Upper lobe of left lung (tissue), 6 donors: ENCODE results near the gene SLC6A18. TPM values are rescaled to one million over a fixed set of nuclear protein-coding genes. Genes with fewer than 3 reads are reported as not detected.
"Not testable (repeated sequence)": the region's sequence is repeated elsewhere in the genome, so short reads cannot be mapped to it uniquely, and the experiment has no call there.

Source experiments
- ATAC-seq, 2 donors: fragments of 200-7000 bp; cut with Tn5 transposase; one replicate each; pipeline ENCODE4 v1.9.1; 2022; ENCODE audit warnings: mild to moderate bottlenecking in 2 of 2, moderate library complexity in 2 of 2; ENCODE audit not compliant: low FRiP score in 2 of 2
- DNase-seq, 2 donors: peaks; one replicate each; pipeline ENCODE4 v3.0.0-alpha.2; 2019 to 2020
- H3K27ac ChIP-seq, 4 donors: fragments of 200-600 bp; sonication (generic); one replicate each; pipeline ENCODE4 v1.5.1; 2016 to 2019
- H3K27me3 ChIP-seq, 4 donors: fragments of 200-600 bp; sonication (generic); one replicate each; pipeline ENCODE4 v1.5.1; 2017 to 2019
- H3K36me3 ChIP-seq, 4 donors: fragments of 200-600 bp; sonication (generic); one replicate each; pipeline ENCODE4 v1.5.1; 2016 to 2019
- H3K4me1 ChIP-seq, 4 donors: fragments of 200-600 bp; sonication (generic); one replicate each; pipeline ENCODE4 v1.5.1; 2018 to 2019
- H3K4me3 ChIP-seq, 4 donors: fragments of 200-600 bp; sonication (generic); one replicate each; pipeline ENCODE4 v1.5.1; 2017 to 2019; ENCODE audit warnings: mild to moderate bottlenecking in 2 of 4, moderate library complexity in 1 of 4
- H3K9me3 ChIP-seq, 4 donors: fragments of 200-600 bp; sonication (generic); one replicate each; pipeline ENCODE4 v1.5.1; 2018 to 2019
- EP300 ChIP-seq, 4 donors: sonication (generic); formaldehyde crosslinking; IDR thresholded peaks; one replicate each; pipeline ENCODE4 v1.5.1; 2017; ENCODE audit warnings: antibody characterized with exemption in 4 of 4, control low read depth in 2 of 4
- POLR2A ChIP-seq, 4 donors: fragments of 450-650 bp; IDR thresholded peaks; one replicate each; pipeline ENCODE4 v1.5.1; 2016 to 2017; ENCODE audit warnings: antibody characterized with exemption in 4 of 4, mild to moderate bottlenecking in 2 of 4
- POLR2AphosphoS5 ChIP-seq, 2 donors: sonication (generic); formaldehyde crosslinking; IDR thresholded peaks; one replicate each; pipeline ENCODE4 v1.5.1; 2017; ENCODE audit warnings: antibody characterized with exemption in 2 of 2
- WGBS, 2 donors: methylation state at CpG; one replicate each; pipeline ENCODE4 v1.1.5; 2017 to 2018; 5-methylcytosine and 5-hydroxymethylcytosine counted together
- total RNA-seq, 6 donors: library from RNA; depleted of rRNA in 4 of 6; stranded (reverse); fragments of >200 nt in 4 of 6; gene quantifications; one replicate each; pipeline versions ENCODE4 v1.1.0 to v1.2.1, GENCODE V29; 2016 to 2021
- TF ChIP-seq, protein P1 (sequence below), 6 experiments: fragments of 450-650 bp in 4 of 6; fragments of 200-600 bp in 2 of 6; sonication (generic) in 2 of 6; IDR thresholded peaks; one replicate each; pipeline ENCODE4 v1.5.1; 2016 to 2019; ENCODE audit warnings: antibody characterized with exemption in 6 of 6
- donor health status: DM: no; HTN: no; CAD: no; lungs with moderate emphysema.
- donor health status: DM: no; HTN: yes; CAD: no; lungs with severe emphysema.

SLC6A18 gene
- total RNA-seq, 6 donors from 2014 or later: not detected

DNA sequence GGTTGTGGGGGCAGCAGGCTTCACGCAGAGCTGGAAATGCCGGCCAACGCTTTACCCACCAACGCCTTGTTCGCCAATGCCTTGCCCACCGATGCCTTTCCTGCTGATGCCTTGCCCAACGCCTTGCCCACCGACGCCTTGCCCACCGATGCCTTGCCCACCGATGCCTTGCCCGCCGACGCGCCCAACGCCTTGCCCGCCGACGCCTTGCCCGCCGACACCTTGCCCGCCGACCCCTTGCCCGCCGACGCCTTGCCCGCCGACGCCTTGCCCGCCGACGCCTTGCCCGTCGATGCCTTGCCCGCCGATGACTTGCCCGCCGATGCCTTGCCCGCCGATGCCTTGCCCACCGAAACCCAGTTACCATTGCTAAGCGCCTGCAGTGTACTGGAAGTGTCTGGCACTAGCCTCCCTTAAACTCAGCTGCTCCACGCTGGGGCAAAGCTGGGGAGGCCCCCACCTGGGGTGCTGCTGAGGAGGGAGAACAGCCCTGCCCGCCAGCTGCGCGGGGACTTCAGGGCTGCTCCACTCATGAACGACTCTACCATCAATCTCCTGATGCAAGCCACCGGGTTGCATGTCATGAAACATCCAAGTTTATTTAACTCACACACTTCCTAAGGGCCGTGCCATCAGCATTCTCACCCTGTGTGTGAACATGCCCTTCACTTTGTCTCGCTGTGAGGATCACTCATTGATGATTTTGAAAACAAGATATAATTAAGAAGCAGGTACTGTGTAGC, 1.8 kb downstream of the SLC6A18 start:
- ATAC-seq (no peak), DNase-seq (peak in 1 of 2 donors; percentile 76)
- WGBS, 2 donors: 80 to 85% methylated on average over 34 to 46 of the region's 50 CpGs
- Histone ChIP-seq H3K27me3 (no peaks in the 10 kb centered on the region), H3K9me3 (no peaks in the 10 kb centered on the region), H3K36me3 (no peaks in the 10 kb centered on the region), H3K27ac (no peak overlapping the region), H3K4me3 (no peak overlapping the region), H3K4me1 (peaks cover 0 to 5% (median 0%) of the 10 kb centered on the region in 4 donors)
- TF ChIP-seq POLR2A (IDR thresholded peaks at IDR 0.05) (no peak), EP300 (IDR thresholded peaks at IDR 0.05) (no peak), POLR2AphosphoS5 (IDR thresholded peaks at IDR 0.05) (no peak)
- TF ChIP-seq, protein P1, sequence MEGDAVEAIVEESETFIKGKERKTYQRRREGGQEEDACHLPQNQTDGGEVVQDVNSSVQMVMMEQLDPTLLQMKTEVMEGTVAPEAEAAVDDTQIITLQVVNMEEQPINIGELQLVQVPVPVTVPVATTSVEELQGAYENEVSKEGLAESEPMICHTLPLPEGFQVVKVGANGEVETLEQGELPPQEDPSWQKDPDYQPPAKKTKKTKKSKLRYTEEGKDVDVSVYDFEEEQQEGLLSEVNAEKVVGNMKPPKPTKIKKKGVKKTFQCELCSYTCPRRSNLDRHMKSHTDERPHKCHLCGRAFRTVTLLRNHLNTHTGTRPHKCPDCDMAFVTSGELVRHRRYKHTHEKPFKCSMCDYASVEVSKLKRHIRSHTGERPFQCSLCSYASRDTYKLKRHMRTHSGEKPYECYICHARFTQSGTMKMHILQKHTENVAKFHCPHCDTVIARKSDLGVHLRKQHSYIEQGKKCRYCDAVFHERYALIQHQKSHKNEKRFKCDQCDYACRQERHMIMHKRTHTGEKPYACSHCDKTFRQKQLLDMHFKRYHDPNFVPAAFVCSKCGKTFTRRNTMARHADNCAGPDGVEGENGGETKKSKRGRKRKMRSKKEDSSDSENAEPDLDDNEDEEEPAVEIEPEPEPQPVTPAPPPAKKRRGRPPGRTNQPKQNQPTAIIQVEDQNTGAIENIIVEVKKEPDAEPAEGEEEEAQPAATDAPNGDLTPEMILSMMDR (IDR thresholded peaks at IDR 0.05): no peak

DNA sequence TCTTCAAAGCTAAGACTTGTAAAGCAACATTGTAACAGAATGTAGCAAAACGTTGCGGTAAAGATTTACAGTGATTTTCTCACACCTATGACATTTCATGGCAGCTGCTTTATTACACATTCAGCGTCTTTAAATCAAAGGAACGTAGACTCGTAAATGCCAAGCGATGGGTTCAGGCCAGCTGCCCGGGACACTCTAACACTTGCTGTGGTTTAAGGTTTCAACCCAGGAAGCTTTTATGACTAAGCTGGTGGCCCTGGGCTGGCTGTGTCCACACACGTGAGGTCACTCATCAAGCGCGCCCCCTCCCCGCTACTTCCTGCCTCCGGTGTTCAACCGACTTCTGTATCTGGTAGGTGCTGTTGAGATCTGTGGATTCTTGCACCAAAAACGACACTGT, 2.5 kb downstream of the SLC6A18 start:
- DNase-seq: peak in 1 of 2 donors; percentile 60

DNA sequence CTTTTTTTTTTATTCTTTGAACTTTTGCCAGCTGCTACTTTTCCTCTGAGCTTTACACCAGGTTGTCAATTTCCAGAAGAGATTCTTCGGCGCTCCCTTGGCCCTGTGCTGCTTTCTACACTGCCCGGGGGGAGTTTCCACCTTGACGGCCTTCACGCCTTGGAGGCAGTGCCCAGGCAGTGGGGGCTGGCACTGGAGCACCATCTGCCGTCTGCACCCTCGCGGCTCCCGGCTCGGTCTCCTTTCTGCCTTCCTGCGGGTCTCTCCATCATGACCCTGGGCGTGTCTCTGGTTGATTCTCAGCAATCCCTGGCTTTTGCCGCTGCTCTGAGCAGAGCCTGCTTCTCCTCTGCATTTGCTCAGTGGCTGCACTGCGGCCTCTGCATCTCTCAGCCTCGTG, 2.9 kb downstream of the SLC6A18 start:
- WGBS, 2 donors: 53 to 54% methylated on average over 15 of the region's 15 CpGs
- TF ChIP-seq POLR2A (IDR thresholded peaks at IDR 0.05) (no peak), EP300 (IDR thresholded peaks at IDR 0.05) (no peak)
- TF ChIP-seq, protein P1 (IDR thresholded peaks at IDR 0.05): no peak
- H3K36me3 ChIP-seq: no peaks in the 10 kb centered on the region
- H3K27me3 ChIP-seq: no peaks in the 10 kb centered on the region
- no peak overlapping the region for H3K27ac ChIP-seq
- H3K9me3 ChIP-seq: no peaks in the 10 kb centered on the region
- H3K4me3 ChIP-seq: no peak overlapping the region
- no peak for ATAC-seq
- peaks cover 0 to 5% (median 0%) of the 10 kb centered on the region in 4 donors for H3K4me1 ChIP-seq
- peak in 1 of 2 donors; percentile 58 for DNase-seq

More for the DNA sequence above, 2.5 kb downstream of the SLC6A18 start:
- Histone ChIP-seq H3K36me3 (no peaks in the 10 kb centered on the region), H3K9me3 (no peaks in the 10 kb centered on the region), H3K4me3 (no peak overlapping the region), H3K27me3 (no peaks in the 10 kb centered on the region), H3K27ac (no peak overlapping the region), H3K4me1 (peaks cover 0 to 5% (median 0%) of the 10 kb centered on the region in 4 donors)
- whole genome bisulfite sequencing, 2 donors: 21 to 22% methylated on average over 14 of the region's 14 CpGs
- no peak for ATAC-seq
- TF ChIP-seq, protein P1 (IDR thresholded peaks at IDR 0.05): no peak
- no peak for TF ChIP-seq POLR2AphosphoS5 (IDR thresholded peaks at IDR 0.05)
- TF ChIP-seq EP300 (IDR thresholded peaks at IDR 0.05): no peak
- no peak for TF ChIP-seq POLR2A (IDR thresholded peaks at IDR 0.05)

DNA sequence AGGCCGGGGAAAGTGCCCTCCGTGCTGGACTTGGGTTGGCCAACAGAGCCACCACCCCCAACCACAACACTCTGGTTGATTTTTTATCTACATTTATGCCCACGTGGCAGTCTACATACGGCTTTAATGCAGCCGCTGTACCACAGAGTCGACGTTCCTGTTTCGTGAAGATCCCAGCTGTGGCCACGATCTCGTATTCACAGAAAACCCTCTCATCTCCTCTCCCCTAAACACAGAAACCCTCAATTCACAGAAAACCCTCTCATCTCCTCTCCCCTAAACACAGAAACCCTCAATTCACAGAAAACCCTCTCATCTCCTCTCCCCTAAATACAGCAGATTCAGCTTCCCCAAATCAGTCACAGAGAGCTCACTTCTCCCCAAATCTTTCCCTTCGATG, 3.8 kb downstream of the SLC6A18 start:
- 77 to 88% methylated on average over 11 of the region's 11 CpGs for WGBS, 2 donors
- not testable (repeated sequence) for H3K9me3 ChIP-seq, H3K4me3 ChIP-seq, ATAC-seq, H3K27ac ChIP-seq, H3K4me1 ChIP-seq, H3K27me3 ChIP-seq, H3K36me3 ChIP-seq
- DNase-seq: peak in 1 of 2 donors; percentile 29

DNA sequence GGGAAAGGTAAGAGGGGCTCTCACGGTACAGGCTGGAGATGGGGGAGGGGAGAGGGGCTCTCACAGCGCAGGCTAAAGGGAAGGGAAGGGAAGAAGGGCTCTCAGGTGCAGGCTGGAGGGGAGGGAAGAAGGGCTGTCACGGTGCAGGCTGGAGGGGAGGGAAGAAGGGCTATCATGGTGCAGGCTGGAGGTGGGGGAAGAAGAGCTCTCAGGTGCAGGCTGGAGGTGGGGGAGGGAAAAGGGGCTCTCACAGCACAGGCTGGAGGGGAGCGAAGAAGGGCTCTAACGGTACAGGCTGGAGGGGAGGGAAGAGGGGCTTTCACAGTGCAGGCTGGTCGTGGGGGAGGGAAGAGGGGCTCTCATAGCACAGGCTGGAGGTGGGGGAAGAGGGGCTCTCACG, 4.6 kb downstream of the SLC6A18 start:
- TF ChIP-seq EP300 (IDR thresholded peaks at IDR 0.05) (no peak), POLR2A (IDR thresholded peaks at IDR 0.05) (no peak), POLR2AphosphoS5 (IDR thresholded peaks at IDR 0.05) (no peak)
- TF ChIP-seq, protein P1 (IDR thresholded peaks at IDR 0.05): no peak
- Histone ChIP-seq H3K27me3 (no peaks in the 10 kb centered on the region), H3K9me3 (peaks cover 0 to 4% (median 0%) of the 10 kb centered on the region in 4 donors), H3K27ac (no peak overlapping the region), H3K36me3 (no peaks in the 10 kb centered on the region), H3K4me3 (no peak overlapping the region), H3K4me1 (peaks cover 0 to 5% (median 0%) of the 10 kb centered on the region in 4 donors)
- WGBS, 2 donors: 24 to 30% methylated on average over 7 of the region's 7 CpGs
- no peak for ATAC-seq
- DNase-seq: no peak
